ENCODE results near the gene CCDC136. TPM values are rescaled to one million over a fixed set of nuclear protein-coding genes. Genes with fewer than 3 reads are reported as not detected.

CCDC136 gene
- total and polyA plus RNA-seq, 2 experiments from 2014 or later, result 27.1 to 55.7 TPM

DNA sequence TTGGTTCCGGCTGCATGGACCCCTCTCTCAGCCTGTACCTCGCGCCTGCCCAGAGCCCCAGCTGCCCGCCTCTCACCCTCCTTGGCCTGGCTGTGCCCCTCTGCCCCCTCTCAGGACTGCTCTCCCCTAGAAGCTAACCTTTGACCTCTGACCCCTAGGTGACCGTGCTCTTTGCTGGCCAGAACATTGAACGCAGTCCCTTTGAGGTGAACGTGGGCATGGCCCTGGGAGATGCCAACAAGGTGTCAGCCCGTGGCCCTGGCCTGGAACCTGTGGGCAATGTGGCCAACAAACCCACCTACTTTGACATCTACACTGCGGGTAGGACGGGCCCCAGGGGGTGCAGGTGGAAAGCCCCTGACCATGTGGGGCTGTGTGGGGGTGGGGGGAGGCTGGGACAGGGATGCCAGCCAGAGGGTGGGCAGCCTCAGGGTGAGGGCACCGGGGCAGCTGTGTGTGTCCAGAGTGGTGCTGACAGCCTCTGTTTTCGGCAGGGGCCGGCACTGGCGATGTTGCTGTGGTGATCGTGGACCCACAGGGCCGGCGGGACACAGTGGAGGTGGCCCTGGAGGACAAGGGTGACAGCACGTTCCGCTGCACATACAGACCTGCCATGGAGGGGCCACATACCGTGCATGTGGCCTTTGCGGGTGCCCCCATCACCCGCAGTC is 46.5 kb downstream of the CCDC136 start:
- H3K36me3 ChIP-seq (ENCODE audit: insufficient read depth), result no peaks in the 10 kb centered on the region

More for the DNA sequence above, 46.5 kb downstream of the CCDC136 start:
- Histone ChIP-seq H4K20me1 (replicated peaks; ENCODE audit: insufficient read depth) (no peaks in the 10 kb centered on the region), H3K4me1 (ENCODE audit: insufficient read depth) (peaks cover 11% of the 10 kb centered on the region), H3K27me3 (ENCODE audit: insufficient read depth) (no peaks in the 10 kb centered on the region), H3K27ac (ENCODE audit: low read depth) (no peak overlapping the region), H3K9me2 (ENCODE audit: insufficient read depth) (no peaks in the 10 kb centered on the region), H2AFZ (no peak overlapping the region), H3F3A (replicated peaks; ENCODE audit: low read depth) (no peaks in the 10 kb centered on the region; the same call in 1 of the 2 replicates), H3K79me2 (replicated peaks; ENCODE audit: insufficient read depth) (no peaks in the 10 kb centered on the region), H3K4me3 (no peak overlapping the region), H3K4me2 (no peak overlapping the region)
- peaks cover 19% of the 10 kb centered on the region for H3K27me3 Mint-ChIP-seq (ENCODE audit: insufficient read depth, low read depth, poor library complexity)
- peaks cover 20% of the 10 kb centered on the region for H3K4me1 Mint-ChIP-seq
- no peak overlapping the region for H3K4me3 Mint-ChIP-seq
- H3K27ac Mint-ChIP-seq, result no peak overlapping the region
- ATAC-seq (no peak), DNase-seq (ENCODE audit: low spot score) (no peak)
- no peaks in the 10 kb centered on the region for H3K36me3 Mint-ChIP-seq (ENCODE audit: low read depth)
- no peaks in the 10 kb centered on the region; the same call in 2 of the 3 replicates for H3K9me3 Mint-ChIP-seq
- TF ChIP-seq, protein P1, sequence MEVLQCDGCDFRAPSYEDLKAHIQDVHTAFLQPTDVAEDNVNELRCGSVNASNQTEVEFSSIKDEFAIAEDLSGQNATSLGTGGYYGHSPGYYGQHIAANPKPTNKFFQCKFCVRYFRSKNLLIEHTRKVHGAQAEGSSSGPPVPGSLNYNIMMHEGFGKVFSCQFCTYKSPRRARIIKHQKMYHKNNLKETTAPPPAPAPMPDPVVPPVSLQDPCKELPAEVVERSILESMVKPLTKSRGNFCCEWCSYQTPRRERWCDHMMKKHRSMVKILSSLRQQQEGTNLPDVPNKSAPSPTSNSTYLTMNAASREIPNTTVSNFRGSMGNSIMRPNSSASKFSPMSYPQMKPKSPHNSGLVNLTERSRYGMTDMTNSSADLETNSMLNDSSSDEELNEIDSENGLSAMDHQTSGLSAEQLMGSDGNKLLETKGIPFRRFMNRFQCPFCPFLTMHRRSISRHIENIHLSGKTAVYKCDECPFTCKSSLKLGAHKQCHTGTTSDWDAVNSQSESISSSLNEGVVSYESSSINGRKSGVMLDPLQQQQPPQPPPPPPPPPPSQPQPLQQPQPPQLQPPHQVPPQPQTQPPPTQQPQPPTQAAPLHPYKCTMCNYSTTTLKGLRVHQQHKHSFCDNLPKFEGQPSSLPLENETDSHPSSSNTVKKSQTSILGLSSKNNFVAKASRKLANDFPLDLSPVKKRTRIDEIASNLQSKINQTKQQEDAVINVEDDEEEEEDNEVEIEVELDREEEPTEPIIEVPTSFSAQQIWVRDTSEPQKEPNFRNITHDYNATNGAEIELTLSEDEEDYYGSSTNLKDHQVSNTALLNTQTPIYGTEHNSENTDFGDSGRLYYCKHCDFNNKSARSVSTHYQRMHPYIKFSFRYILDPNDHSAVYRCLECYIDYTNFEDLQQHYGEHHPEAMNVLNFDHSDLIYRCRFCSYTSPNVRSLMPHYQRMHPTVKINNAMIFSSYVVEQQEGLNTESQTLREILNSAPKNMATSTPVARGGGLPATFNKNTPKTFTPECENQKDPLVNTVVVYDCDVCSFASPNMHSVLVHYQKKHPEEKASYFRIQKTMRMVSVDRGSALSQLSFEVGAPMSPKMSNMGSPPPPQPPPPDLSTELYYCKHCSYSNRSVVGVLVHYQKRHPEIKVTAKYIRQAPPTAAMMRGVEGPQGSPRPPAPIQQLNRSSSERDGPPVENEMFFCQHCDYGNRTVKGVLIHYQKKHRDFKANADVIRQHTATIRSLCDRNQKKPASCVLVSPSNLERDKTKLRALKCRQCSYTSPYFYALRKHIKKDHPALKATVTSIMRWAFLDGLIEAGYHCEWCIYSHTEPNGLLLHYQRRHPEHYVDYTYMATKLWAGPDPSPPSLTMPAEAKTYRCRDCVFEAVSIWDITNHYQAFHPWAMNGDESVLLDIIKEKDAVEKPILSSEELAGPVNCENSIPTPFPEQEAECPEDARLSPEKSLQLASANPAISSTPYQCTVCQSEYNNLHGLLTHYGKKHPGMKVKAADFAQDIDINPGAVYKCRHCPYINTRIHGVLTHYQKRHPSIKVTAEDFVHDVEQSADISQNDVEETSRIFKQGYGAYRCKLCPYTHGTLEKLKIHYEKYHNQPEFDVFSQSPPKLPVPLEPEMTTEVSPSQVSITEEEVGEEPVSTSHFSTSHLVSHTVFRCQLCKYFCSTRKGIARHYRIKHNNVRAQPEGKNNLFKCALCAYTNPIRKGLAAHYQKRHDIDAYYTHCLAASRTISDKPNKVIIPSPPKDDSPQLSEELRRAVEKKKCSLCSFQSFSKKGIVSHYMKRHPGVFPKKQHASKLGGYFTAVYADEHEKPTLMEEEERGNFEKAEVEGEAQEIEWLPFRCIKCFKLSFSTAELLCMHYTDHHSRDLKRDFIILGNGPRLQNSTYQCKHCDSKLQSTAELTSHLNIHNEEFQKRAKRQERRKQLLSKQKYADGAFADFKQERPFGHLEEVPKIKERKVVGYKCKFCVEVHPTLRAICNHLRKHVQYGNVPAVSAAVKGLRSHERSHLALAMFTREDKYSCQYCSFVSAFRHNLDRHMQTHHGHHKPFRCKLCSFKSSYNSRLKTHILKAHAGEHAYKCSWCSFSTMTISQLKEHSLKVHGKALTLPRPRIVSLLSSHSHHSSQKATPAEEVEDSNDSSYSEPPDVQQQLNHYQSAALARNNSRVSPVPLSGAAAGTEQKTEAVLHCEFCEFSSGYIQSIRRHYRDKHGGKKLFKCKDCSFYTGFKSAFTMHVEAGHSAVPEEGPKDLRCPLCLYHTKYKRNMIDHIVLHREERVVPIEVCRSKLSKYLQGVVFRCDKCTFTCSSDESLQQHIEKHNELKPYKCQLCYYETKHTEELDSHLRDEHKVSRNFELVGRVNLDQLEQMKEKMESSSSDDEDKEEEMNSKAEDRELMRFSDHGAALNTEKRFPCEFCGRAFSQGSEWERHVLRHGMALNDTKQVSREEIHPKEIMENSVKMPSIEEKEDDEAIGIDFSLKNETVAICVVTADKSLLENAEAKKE (CRISPR knock-in tag; IDR thresholded peaks at IDR 0.05), result no peak
- TF ChIP-seq, protein P2, sequence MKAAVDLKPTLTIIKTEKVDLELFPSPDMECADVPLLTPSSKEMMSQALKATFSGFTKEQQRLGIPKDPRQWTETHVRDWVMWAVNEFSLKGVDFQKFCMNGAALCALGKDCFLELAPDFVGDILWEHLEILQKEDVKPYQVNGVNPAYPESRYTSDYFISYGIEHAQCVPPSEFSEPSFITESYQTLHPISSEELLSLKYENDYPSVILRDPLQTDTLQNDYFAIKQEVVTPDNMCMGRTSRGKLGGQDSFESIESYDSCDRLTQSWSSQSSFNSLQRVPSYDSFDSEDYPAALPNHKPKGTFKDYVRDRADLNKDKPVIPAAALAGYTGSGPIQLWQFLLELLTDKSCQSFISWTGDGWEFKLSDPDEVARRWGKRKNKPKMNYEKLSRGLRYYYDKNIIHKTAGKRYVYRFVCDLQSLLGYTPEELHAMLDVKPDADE (IDR thresholded peaks at IDR 0.05), result no peak
- TF ChIP-seq, protein P3, sequence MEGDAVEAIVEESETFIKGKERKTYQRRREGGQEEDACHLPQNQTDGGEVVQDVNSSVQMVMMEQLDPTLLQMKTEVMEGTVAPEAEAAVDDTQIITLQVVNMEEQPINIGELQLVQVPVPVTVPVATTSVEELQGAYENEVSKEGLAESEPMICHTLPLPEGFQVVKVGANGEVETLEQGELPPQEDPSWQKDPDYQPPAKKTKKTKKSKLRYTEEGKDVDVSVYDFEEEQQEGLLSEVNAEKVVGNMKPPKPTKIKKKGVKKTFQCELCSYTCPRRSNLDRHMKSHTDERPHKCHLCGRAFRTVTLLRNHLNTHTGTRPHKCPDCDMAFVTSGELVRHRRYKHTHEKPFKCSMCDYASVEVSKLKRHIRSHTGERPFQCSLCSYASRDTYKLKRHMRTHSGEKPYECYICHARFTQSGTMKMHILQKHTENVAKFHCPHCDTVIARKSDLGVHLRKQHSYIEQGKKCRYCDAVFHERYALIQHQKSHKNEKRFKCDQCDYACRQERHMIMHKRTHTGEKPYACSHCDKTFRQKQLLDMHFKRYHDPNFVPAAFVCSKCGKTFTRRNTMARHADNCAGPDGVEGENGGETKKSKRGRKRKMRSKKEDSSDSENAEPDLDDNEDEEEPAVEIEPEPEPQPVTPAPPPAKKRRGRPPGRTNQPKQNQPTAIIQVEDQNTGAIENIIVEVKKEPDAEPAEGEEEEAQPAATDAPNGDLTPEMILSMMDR (conservative IDR thresholded peaks at IDR 0.05; ENCODE audit: low read depth in 2 of 2), result no peak
- TF ChIP-seq STAT1 (IDR thresholded peaks at IDR 0.05; ENCODE audit: unreplicated experiment) (no peak), CREB1 (CRISPR knock-in tag; IDR thresholded peaks at IDR 0.05; ENCODE audit: low read depth) (no peak), EZH2phosphoT487 (IDR thresholded peaks at IDR 0.05; ENCODE audit: unreplicated experiment) (no peak), ZNF331 (CRISPR knock-in tag; IDR thresholded peaks at IDR 0.05; ENCODE audit: low read depth) (no peak), JUNB (IDR thresholded peaks at IDR 0.05; ENCODE audit: unreplicated experiment) (no peak)

Data from GM23338 (cell line).